ENCODE measurements around the gene RALGAPA2. TPM values are rescaled to one million over a fixed set of nuclear protein-coding genes. Genes with fewer than 3 reads are reported as not detected.

The RALGAPA2 gene
- total RNA-seq, 4 donors from 2014 or later: 13.3 to 29.8 (median 23.6) TPM

GRCh38 chr20:20733943-20734342, 21.5 kb upstream of the RALGAPA2 start:
- TF ChIP-seq CTCF (IDR thresholded peaks at IDR 0.05) (no peak), POLR2A (IDR thresholded peaks at IDR 0.05) (no peak)
- Histone ChIP-seq H3K27ac (peak overlapping the region in 3 of 4 donors; percentile 29 to 56 (median 38)), H3K4me1 (peaks cover 0 to 8% (median 3%) of the 10 kb centered on the region in 3 donors), H3K36me3 (no peaks in the 10 kb centered on the region), H3K27me3 (peaks cover 0 to 10% (median 0%) of the 10 kb centered on the region in 4 donors), H3K9me3 (no peaks in the 10 kb centered on the region), H3K4me3 (no peak overlapping the region)
- intact Hi-C loops (cut with DNase I): no loop called here
- DNase-seq: no peak
- 75 to 92% methylated on average over 1 of the region's 1 CpG for WGBS, 2 donors

- Histone ChIP-seq H3K36me3 (no peaks in the 10 kb centered on the region), H3K4me3 (no peak overlapping the region), H3K9me3 (no peaks in the 10 kb centered on the region), H3K4me1 (peaks cover 0 to 8% (median 3%) of the 10 kb centered on the region in 3 donors), H3K27me3 (peaks cover 0 to 10% (median 0%) of the 10 kb centered on the region in 4 donors), H3K27ac (peak overlapping the region in 3 of 4 donors; percentile 50 to 67 (median 59))
- no peak for TF ChIP-seq CTCF (IDR thresholded peaks at IDR 0.05)
- TF ChIP-seq POLR2A (IDR thresholded peaks at IDR 0.05): no peak
- intact Hi-C loops (cut with DNase I): no loop called here
- DNase-seq: no peak
- WGBS, 2 donors: 38 to 52% methylated on average over 2 to 4 of the region's 4 CpGs
Observed at GRCh38 chr20:20732641-20733040, 20.2 kb upstream of the RALGAPA2 start.

- DNase-seq: no peak
- Histone ChIP-seq H3K9me3 (no peaks in the 10 kb centered on the region), H3K27ac (peak overlapping the region; percentile 7 to 59 (median 42)), H3K36me3 (no peaks in the 10 kb centered on the region), H3K27me3 (peaks cover 0 to 7% (median 0%) of the 10 kb centered on the region in 4 donors), H3K4me3 (no peak overlapping the region), H3K4me1 (peaks cover 0 to 8% (median 3%) of the 10 kb centered on the region in 3 donors)
- WGBS, 2 donors: 22 to 36% methylated on average over 2 of the region's 2 CpGs
- intact Hi-C loops (cut with DNase I): no loop called here
- no peak for TF ChIP-seq POLR2A (IDR thresholded peaks at IDR 0.05)
- TF ChIP-seq CTCF (IDR thresholded peaks at IDR 0.05): no peak
Observed at GRCh38 chr20:20731945-20732296, 19.5 kb upstream of the RALGAPA2 start.

GRCh38 chr20:20731000-20731944, 18.8 kb upstream of the RALGAPA2 start:
- Histone ChIP-seq H3K36me3 (no peaks in the 10 kb centered on the region), H3K27ac (peak overlapping the region in 3 of 4 donors; percentile 58 to 64 (median 59)), H3K27me3 (peaks cover 0 to under 1% (median 0%) of the 10 kb centered on the region in 4 donors), H3K9me3 (no peaks in the 10 kb centered on the region), H3K4me1 (peaks cover 0 to 8% (median 3%) of the 10 kb centered on the region in 3 donors), H3K4me3 (no peak overlapping the region)
- WGBS, 2 donors: 64 to 65% methylated on average over 10 to 11 of the region's 11 CpGs
- no peak for TF ChIP-seq CTCF (IDR thresholded peaks at IDR 0.05)
- no peak for TF ChIP-seq POLR2A (IDR thresholded peaks at IDR 0.05)
- no peak for DNase-seq
- intact Hi-C loops (cut with DNase I): no loop called here

- no peaks in the 10 kb centered on the region for H3K36me3 ChIP-seq
- H3K27ac ChIP-seq: no peak overlapping the region
- WGBS, 2 donors: 87 to 92% methylated on average over 3 of the region's 3 CpGs
- no peaks in the 10 kb centered on the region for H3K9me3 ChIP-seq
- no peaks in the 10 kb centered on the region for H3K27me3 ChIP-seq
- TF ChIP-seq CTCF (IDR thresholded peaks at IDR 0.05): no peak
- no peak for TF ChIP-seq POLR2A (IDR thresholded peaks at IDR 0.05)
- H3K4me3 ChIP-seq: no peak overlapping the region
- H3K4me1 ChIP-seq: peaks cover 0 to 8% (median 3%) of the 10 kb centered on the region in 3 donors
- no peak for DNase-seq
- intact Hi-C loops (cut with DNase I): no loop called here
Observed at GRCh38 chr20:20729563-20729962, 17.1 kb upstream of the RALGAPA2 start.
